Ovary (tissue), 10 donors: ENCODE data around the gene RUSC1. TPM values are rescaled to one million over a fixed set of nuclear protein-coding genes. Genes with fewer than 3 reads are reported as not detected.
A peak's percentile ranks its signal among the peaks of the same experiment; 100 is the strongest.

ENCODE experiments used
- DNase-seq, 5 donors: peaks; one replicate each; pipeline ENCODE4 v3.0.0-alpha.2; 2019 to 2020
- H3K27ac ChIP-seq, 2 donors: fragments of 200-600 bp; one replicate each; pipeline versions ENCODE4 v1.5.1 to v1.8.0; 2019 to 2022
- H3K27me3 ChIP-seq: fragments of 200-600 bp; one replicate; pipeline ENCODE4 v1.8.0; 2022
- H3K36me3 ChIP-seq: fragments of 200-600 bp; sonication (generic); one replicate; pipeline ENCODE4 v1.5.1; 2019
- H3K4me1 ChIP-seq: one replicate; pipeline ENCODE4 v1.8.1; 2013; ENCODE audit warnings: mild to moderate bottlenecking, moderate library complexity; ENCODE audit not compliant: insufficient read depth
- H3K4me3 ChIP-seq: fragments of 200-600 bp; sonication (generic); one replicate; pipeline ENCODE4 v1.5.1; 2017
- H3K9me3 ChIP-seq, 2 donors: fragments of 200-600 bp in 1 of 2; sonication (generic) in 1 of 2; one replicate each; pipeline versions ENCODE4 v1.5.1 to v1.8.1; 2013 to 2019; ENCODE audit warnings: mild to moderate bottlenecking in 1 of 2, moderate library complexity in 1 of 2
- CTCF ChIP-seq, 3 donors: fragments of 450-650 bp in 2 of 3; fragments of 200-600 bp in 1 of 3; IDR thresholded peaks; one replicate each; pipeline versions ENCODE4 v1.5.1 to v1.8.0; 2016 to 2022; ENCODE audit warnings: antibody characterized with exemption in 3 of 3, mild to moderate bottlenecking in 1 of 3
- EP300 ChIP-seq: sonication (generic); formaldehyde crosslinking; IDR thresholded peaks from one replicate; pipeline ENCODE4 v1.6.1; 2017; ENCODE audit warnings: antibody characterized with exemption
- POLR2A ChIP-seq: fragments of 450-650 bp; IDR thresholded peaks from one replicate; pipeline ENCODE4 v1.6.1; 2017; ENCODE audit warnings: antibody characterized with exemption, mild to moderate bottlenecking, moderate library complexity
- WGBS, 3 donors: extraction: QIAGEN DNeasy Blood & Tissue Kit in 1 of 3; methylation state at CpG; one replicate each; pipeline versions ENCODE4 v1.1.5 to v1.1.7; 2013 to 2017; 5-methylcytosine and 5-hydroxymethylcytosine counted together
- intact Hi-C, 4 donors: fragments of 100-400 bp; cut with DNase I; formaldehyde crosslinking; loops; one replicate each; pipeline versions ENCODE4 v1.11.0 to v1.15.1; 2022 to 2023
- long read RNA-seq, 3 donors: library from polyadenylated mRNA in 2 of 3; unstranded in 2 of 3; transcript quantifications; one replicate each; pipeline ENCODE4 v2.0.0 and lab custom pipeline, GENCODE V29; 2021 to 2026
- polyA plus RNA-seq, 2 donors: library from polyadenylated mRNA; stranded (reverse); fragments of 200-250 nt in 1 of 2; fragments of 350-450 nt in 1 of 2; fragmentation: Illumina TruSeq in 1 of 2; extraction: RNeasy Lipid Tissue Mini Kit (QIAGEN cat#74804) in 1 of 2; gene quantifications; one replicate each; pipeline ENCODE4 v1.2.3, GENCODE V29; 2013 to 2014
- total RNA-seq, 7 donors: library from RNA; depleted of rRNA in 2 of 7; stranded (reverse); fragments of >200 nt in 2 of 7; fragmentation: NEBNext Ultra II Directional in 3 of 7; extraction: Animal tissue kit (Norgen Biotek cat#: 25700) in 3 of 7; gene quantifications; one replicate each; pipeline versions ENCODE4 v1.1.0 to v1.2.4, GENCODE V29; 2016 to 2023
- donor health status: DM: no; HTN: no; CAD: no; lungs with moderate emphysema.
- donor health status: DM: no; HTN: no; CAD: no.
- donor health status: Bipolar disorder and iron deficiency.
- donor health status: DM: yes; HTN: yes; CAD: no.
- donor health status: DM: no; HTN: no; CAD: no.
- donor health status: DM: yes; HTN: yes; CAD: no.

Gene RUSC1
- total RNA-seq (10 to 100 TPM; 13.5 to 55.6 (median 29.9) TPM), polyA plus RNA-seq (10 to 100 TPM; 20.0 to 24.9 TPM)
- long read RNA-seq, donor 1, transcript RUSC1-203 (9 exons, 1,968 nt) = major isoform, 38 of 152 reads
- long read RNA-seq, donor 1, transcript RUSC1-214 (8 exons, 1,700 nt) = minor isoform, 30 of 152 reads
- long read RNA-seq, donor 1, transcript RUSC1-202 (9 exons, 2,503 nt) = minor isoform, 16 of 152 reads
- long read RNA-seq, donor 1, transcript RUSC1-209 (8 exons, 1,749 nt) = minor isoform, 6 of 152 reads
- long read RNA-seq, donor 1, partial matches to known transcripts = 13 of 152 reads
- long read RNA-seq, donor 1, other reads (novel, unspliced or antisense) = 46 of 152 reads
- long read RNA-seq, donor 2, partial matches to known transcripts = 0 of 7 reads
- long read RNA-seq, donor 2, other reads (novel, unspliced or antisense) = 0 of 7 reads
- long read RNA-seq, donor 3, transcript RUSC1-201 (8 exons, 2,163 nt) = minor isoform, 6 of 55 reads
- long read RNA-seq, donor 3, transcript RUSC1-203 (9 exons, 1,968 nt) = major isoform, 9 of 55 reads
- long read RNA-seq, donor 3, transcript RUSC1-214 (8 exons, 1,700 nt) = major isoform, 9 of 55 reads
- long read RNA-seq, donor 3, partial matches to known transcripts = 13 of 55 reads
- long read RNA-seq, donor 3, other reads (novel, unspliced or antisense) = 12 of 55 reads

GRCh38 chr1:155320661-155321617 lies at the start of gene RUSC1:
Gene RUSC1, plus strand, starts transcription at chr1:155320894. Its CDS starts 880 bp downstream, at chr1:155321774.
- Histone ChIP-seq H3K27me3 (no peaks in the 10 kb centered on the region), H3K9me3 (no peaks in the 10 kb centered on the region), H3K4me3 (peak within 1 kb of the TSS; percentile 54), H3K4me1 (peaks cover 7% of the 10 kb centered on the region), H3K36me3 (no peaks in the 10 kb centered on the region), H3K27ac (peak within 1 kb of the TSS; percentile 81 to 96)
- intact Hi-C loops = loop anchor here (5.0 to 10.0 kb wide), 6 partner anchors 44 to 146 kb away; partner anchors contain the start of genes HCN3 (in 3 of the 4), ENTREP3 (in 2 of the 4), KRTCAP2 (in 1 of the 4) and MTX1 (in 1 of the 4)
- 7 to 9% (median 9%) methylated on average over 51 of the region's 51 CpGs for WGBS, 3 donors
- DNase-seq = peak; percentile 76 to 86 (median 85)
- TF ChIP-seq CTCF (IDR thresholded peaks at IDR 0.05) (no peak), EP300 (no peak), POLR2A (no peak)

GRCh38 chr1:155272466-155273342 lies 48.0 kb upstream of the RUSC1 start:
- 2 to 3% (median 3%) methylated on average over 39 to 44 of the region's 44 CpGs for WGBS, 3 donors
- H3K4me1 ChIP-seq = peaks cover 1% of the 10 kb centered on the region
- intact Hi-C loops = no loop called here
- no peak for DNase-seq
- peak overlapping the region; percentile 77 for H3K4me3 ChIP-seq
- H3K27ac ChIP-seq = peak overlapping the region; percentile 89 to 94
- no peaks in the 10 kb centered on the region for H3K27me3 ChIP-seq
- no peaks in the 10 kb centered on the region for H3K36me3 ChIP-seq
- no peak for TF ChIP-seq POLR2A
- no peak for TF ChIP-seq CTCF (IDR thresholded peaks at IDR 0.05)
- TF ChIP-seq EP300 = no peak
- H3K9me3 ChIP-seq = no peaks in the 10 kb centered on the region

- H3K36me3 ChIP-seq = no peaks in the 10 kb centered on the region
- intact Hi-C loops = no loop called here
- peak; percentile 92 to 96 (median 95) for DNase-seq
- WGBS, 3 donors = 10 to 25% (median 20%) methylated on average over 35 to 61 of the region's 61 CpGs
- peak within 1 kb of the TSS; percentile 89 to 94 for H3K27ac ChIP-seq
- H3K9me3 ChIP-seq = no peaks in the 10 kb centered on the region
- H3K4me1 ChIP-seq = peaks cover 5% of the 10 kb centered on the region
- peak within 1 kb of the TSS; percentile 77 for H3K4me3 ChIP-seq
- H3K27me3 ChIP-seq = no peaks in the 10 kb centered on the region
- peak; percentile 40 for TF ChIP-seq EP300
- TF ChIP-seq CTCF (IDR thresholded peaks at IDR 0.05) = no peak
- TF ChIP-seq POLR2A = peak; percentile 82
These were observed 47.1 kb upstream of the RUSC1 start, which contains the start of gene CLK2 for GRCh38 chr1:155273343-155274245. Gene CLK2, minus strand, starts transcription at chr1:155273504. Its CDS starts 2,527 bp downstream, at chr1:155270977.
